Astrocyte of the spinal cord (primary cell): ENCODE data around the gene CCND1.

Experiments used
- DNase-seq: peaks from one replicate; pipeline ENCODE4 v3.0.0; 2011; ENCODE audit warnings: low read depth, low spot score
- H3K4me3 ChIP-seq: 2 replicates; pipeline ENCODE4 v1.5.1; 2011; ENCODE audit warnings: low read depth, mild to moderate bottlenecking, low read length, moderate library complexity
- in situ Hi-C: cut with HindIII; loops from 2 replicates; pipeline ENCODE4 v1.10.0; 2017; ENCODE audit warnings: low sequenced_read_pairs
- TF ChIP-seq, protein P1 (sequence below): IDR thresholded peaks from 2 replicates; pipeline ENCODE4 v1.5.1; 2012; ENCODE audit warnings: low read depth, mild to moderate bottlenecking, low read length, inconsistent platforms

Gene CCND1

DNA sequence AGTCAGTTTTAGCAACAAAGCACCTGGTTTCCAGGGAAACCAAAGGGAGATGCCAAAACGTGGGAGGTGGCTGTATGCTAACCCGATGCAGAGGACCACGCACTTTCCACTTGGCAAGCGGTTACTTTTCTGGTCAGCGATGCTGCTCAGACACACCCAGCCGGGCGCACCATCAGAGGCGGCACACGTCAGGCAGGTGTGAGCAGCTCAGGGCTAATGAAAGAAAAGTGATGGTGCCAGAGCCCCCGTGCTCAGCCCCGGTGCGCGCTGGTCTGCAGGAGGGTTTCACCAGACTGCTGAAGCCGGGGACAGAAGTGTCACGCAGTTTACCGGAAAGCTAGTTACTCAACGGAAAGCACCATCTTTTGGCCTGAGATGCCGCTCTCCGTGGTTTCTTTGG, 28.5 kb downstream of the CCND1 start:
- TF ChIP-seq, protein P1, sequence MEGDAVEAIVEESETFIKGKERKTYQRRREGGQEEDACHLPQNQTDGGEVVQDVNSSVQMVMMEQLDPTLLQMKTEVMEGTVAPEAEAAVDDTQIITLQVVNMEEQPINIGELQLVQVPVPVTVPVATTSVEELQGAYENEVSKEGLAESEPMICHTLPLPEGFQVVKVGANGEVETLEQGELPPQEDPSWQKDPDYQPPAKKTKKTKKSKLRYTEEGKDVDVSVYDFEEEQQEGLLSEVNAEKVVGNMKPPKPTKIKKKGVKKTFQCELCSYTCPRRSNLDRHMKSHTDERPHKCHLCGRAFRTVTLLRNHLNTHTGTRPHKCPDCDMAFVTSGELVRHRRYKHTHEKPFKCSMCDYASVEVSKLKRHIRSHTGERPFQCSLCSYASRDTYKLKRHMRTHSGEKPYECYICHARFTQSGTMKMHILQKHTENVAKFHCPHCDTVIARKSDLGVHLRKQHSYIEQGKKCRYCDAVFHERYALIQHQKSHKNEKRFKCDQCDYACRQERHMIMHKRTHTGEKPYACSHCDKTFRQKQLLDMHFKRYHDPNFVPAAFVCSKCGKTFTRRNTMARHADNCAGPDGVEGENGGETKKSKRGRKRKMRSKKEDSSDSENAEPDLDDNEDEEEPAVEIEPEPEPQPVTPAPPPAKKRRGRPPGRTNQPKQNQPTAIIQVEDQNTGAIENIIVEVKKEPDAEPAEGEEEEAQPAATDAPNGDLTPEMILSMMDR, result no peak
- H3K4me3 ChIP-seq, result no peak overlapping the region
- in situ Hi-C loops, result loop anchor here (25.0 kb wide), 1 partner anchor 557 kb away; no protein-coding TSS in a partner anchor
- no peak for DNase-seq

DNA sequence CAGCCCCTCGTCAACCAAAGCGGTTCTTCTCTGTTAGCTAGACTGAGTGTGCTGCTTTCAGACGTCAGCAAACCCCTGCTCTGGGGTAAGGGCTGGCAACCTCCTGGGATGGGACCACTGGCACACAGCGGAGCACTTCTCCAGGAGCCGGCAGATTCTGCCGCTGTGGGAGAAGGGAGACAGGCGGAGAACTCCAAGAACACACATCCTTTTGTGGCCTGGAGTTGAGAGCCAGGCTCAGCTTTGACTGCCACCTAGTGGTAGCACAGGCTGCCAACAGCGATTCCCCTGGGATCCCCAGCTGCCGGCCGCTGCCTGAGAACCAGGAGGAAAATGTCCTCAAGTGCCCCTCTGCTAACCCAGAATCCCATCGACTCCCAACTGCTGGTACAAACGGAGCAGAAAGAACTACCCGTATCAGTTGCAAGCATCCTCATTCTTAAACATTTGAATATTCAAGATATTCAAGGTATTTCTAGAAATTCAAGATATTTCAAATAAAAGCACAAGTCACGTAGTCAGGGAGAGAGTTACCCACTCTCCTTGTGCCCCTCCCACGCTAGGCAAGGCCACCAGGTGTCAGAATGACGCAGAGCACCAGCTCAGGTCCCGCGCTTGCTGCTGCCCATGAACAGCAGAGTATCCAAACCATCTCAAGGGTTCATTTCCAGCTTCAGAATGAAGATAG, 29.3 kb downstream of the CCND1 start:
- no peak overlapping the region for H3K4me3 ChIP-seq
- in situ Hi-C loops, result loop anchor here (25.0 kb wide), 1 partner anchor 558 kb away; no protein-coding TSS in a partner anchor
- TF ChIP-seq, protein P1, result peak; percentile 97
- peak; percentile 85 for DNase-seq

DNA sequence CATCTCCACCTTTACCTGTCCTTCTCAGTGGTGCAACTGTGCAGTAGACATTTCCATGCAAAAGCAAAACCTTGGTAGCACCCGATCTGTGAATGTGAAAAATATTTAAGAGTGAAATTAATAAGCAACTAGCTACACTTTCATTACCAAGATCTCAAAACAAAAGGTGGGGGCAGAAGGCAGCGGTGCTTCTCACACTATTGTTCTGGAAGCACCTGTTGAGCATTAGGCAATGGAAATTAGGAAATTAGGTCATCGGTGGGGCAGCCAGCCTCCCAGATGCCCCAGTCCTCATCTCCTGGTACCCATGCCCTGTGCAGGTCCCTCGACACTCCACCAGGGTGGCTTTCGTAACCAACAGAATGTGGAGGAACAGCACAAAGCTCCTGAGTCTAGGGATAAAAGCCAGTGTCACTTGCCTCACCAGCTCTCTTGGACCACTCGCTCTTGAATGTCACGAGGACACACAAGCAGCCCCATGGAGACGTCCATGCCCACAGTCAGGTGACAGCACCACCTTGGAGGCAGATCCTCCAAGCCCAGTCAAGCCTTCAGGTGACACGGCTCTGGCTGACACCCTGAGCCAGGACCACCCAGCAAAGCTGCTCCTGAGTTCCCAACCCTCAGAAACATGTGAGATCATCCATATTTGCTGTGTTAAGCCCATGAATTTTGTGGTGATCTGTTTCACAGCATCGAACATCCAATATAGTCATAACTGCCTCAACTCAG, 30.9 kb downstream of the CCND1 start:
- in situ Hi-C loops, result loop anchor here (25.0 kb wide), 1 partner anchor 560 kb away; no protein-coding TSS in a partner anchor
- H3K4me3 ChIP-seq, result no peak overlapping the region
- DNase-seq, result no peak
- TF ChIP-seq, protein P1, result no peak

DNA sequence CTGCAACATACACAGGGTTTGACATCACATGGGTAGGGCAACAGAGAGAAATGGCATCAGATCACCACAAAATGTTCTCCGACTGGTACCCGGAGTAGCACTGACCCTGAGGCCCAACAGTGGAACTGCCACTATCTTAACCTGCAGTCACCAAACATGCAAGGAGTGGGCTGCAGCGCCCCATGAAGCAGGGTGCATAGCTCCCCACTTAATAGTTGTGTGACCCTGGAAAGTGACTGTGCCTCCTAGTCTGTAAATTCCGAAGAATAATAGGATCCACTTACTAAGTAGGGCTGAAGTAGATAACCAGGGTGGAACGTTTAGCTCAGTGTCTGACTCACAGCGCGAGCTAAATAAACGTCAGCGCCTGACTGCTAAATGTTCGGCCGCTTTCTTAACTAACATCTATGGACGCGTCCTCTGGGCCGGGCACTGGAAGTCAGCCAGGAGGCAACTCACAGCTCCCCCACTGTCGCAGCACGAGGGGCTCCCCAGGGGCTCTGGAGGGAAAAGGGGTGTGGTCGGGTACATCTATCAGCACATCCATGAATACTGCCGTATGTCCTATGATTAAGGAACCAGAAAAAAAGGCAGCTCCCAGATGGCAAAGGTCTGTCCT, 33.4 kb downstream of the CCND1 start:
- in situ Hi-C loops, result loop anchor here (25.0 kb wide), 1 partner anchor 562 kb away; no protein-coding TSS in a partner anchor
- DNase-seq, result peak; percentile 75
- TF ChIP-seq, protein P1, result no peak
- H3K4me3 ChIP-seq, result peak overlapping the region; percentile 86

DNA sequence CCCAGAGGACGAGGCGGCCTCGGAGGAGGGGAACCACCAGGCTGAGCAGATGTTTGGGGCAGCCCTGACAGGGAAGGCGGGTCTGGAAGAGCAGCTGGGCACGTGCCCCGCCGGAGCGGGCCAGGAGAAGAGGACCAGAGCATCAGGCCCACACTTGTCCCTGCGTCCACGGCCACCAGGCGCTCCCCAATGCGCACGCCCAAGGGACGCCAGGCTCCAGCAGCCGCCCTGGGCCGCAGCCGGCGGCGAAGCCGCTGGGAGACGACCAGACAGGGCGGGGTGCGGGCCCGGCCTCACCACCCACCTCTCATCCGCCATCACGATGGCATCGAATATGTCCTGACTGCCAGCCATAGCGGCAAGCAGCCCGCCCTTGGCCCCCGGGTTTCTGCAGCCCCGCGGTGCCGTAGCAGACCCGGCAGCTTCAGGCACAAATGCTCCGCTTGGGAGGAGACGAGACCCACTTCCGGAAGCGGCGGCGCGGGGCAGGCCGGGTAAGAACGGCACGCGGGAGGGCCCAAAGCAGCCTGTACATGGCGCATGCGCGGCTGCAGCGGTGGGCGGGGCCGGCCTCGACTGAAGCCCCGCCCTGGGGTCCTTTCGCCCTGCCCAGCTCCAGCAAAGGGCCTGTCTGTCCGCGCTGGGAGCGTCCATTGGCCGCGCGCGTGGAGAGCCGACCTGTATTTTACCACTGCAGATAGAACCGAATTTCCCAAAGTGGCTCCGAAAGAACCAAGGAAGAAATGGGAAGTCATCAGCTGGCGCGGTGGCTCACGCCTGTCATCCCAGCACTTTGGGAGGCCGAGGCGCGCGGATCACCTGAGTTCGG, 34.1 kb downstream of the CCND1 start, which contains the start of gene LTO1:
TSS of gene LTO1 (minus strand) at position 468 of the 829 bp plus-strand sequence. CDS start at position 354, 114 bp downstream.
- peak within 1 kb of the TSS; percentile 86 for H3K4me3 ChIP-seq
- in situ Hi-C loops, result loop anchor here (25.0 kb wide), 1 partner anchor 563 kb away; no protein-coding TSS in a partner anchor
- TF ChIP-seq, protein P1, result no peak
- DNase-seq, result peak; percentile 97
